Thoracic aorta (tissue), 2 donors: ENCODE measurements around the gene ACY1. TPM values are rescaled to one million over a fixed set of nuclear protein-coding genes. Genes with fewer than 3 reads are reported as not detected.

Source experiments
- ATAC-seq: fragments of 150-250 bp; one replicate; pipeline ENCODE4 v1.8.0; 2017; ENCODE audit warnings: low read depth; ENCODE audit not compliant: insufficient number of reproducible peaks, low FRiP score
- DNase-seq: peaks from one replicate; pipeline ENCODE4 v3.0.0-alpha.2; 2020; ENCODE audit warnings: low spot score
- H3K27ac ChIP-seq, 2 donors: fragments of 200-600 bp; sonication (generic); 1 replicate in 1 of 2; 2 replicates in 1 of 2; pipeline ENCODE4 v1.5.1; 2016; ENCODE audit warnings: mild to moderate bottlenecking in 2 of 2, moderate library complexity in 2 of 2
- H3K27me3 ChIP-seq: fragments of 200-600 bp; sonication (generic); replicated peaks from 2 replicates; pipeline ENCODE4 v1.6.0; 2016; ENCODE audit warnings: mild to moderate bottlenecking; ENCODE audit not compliant: insufficient read depth
- H3K36me3 ChIP-seq: fragments of 200-600 bp; sonication (generic); one replicate; pipeline ENCODE4 v1.5.1; 2016
- H3K4me1 ChIP-seq, 2 donors: fragments of 200-600 bp; sonication (generic); 1 replicate in 1 of 2; 2 replicates in 1 of 2; pipeline versions ENCODE4 v1.5.1 to v1.6.0; 2016; ENCODE audit warnings: low read depth in 2 of 2, mild to moderate bottlenecking in 1 of 2; ENCODE audit not compliant: control insufficient read depth in 1 of 2
- H3K4me3 ChIP-seq: fragments of 200-600 bp; sonication (generic); 2 replicates; pipeline ENCODE4 v1.5.1; 2016; ENCODE audit warnings: mild to moderate bottlenecking
- H3K9me3 ChIP-seq: fragments of 200-600 bp; sonication (generic); 2 replicates; pipeline ENCODE4 v1.5.1; 2016
- total RNA-seq, 2 donors: library from RNA; depleted of rRNA; stranded (reverse); fragments of >200 nt; gene quantifications; one replicate each; pipeline versions ENCODE4 v1.1.0 to v1.2.3, GENCODE V29; 2016
- TF ChIP-seq, protein P1 (sequence below): fragments of 200-600 bp; sonication (generic); IDR thresholded peaks from one replicate; pipeline ENCODE4 v1.5.1; 2019; ENCODE audit warnings: antibody characterized with exemption

ACY1 gene
- total RNA-seq, 2 donors from 2014 or later: 6.1 to 12.3 TPM

DNA sequence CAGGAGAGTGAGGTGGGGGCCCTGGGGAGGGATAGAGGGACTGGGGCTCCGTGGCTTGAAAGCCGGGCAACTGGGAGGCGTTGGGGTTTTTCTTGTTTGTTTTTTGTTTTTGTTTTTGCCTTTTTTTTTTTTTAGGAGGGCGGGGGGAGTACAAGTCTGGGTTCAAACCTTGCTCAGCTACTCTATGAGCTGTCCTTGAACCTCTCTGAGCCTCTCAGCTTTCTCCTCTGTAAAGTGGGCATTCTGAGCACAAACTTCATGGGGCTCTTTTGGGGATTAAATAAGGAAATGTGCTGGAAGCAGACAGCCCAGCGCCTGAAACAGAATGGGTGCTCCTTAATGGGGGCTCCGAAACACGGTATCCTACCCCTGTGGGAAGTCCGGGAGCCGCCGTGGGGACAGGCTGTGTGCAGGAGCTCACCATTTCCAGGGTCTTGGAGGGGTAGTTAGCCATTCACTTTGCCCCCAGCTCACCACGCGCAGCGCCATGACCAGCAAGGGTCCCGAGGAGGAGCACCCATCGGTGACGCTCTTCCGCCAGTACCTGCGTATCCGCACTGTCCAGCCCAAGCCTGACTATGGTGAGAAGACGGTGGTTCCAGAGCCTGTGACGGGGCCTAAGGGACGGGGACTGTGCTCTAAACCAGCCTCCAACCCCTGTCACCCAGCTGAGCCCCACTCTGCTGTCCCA lies 388 bp downstream of the ACY1 start:
- peak overlapping the region; percentile 94 to 97 for H3K27ac ChIP-seq
- ATAC-seq: no peak
- no peaks in the 10 kb centered on the region for H3K27me3 ChIP-seq
- peaks cover 3% of the 10 kb centered on the region for H3K36me3 ChIP-seq
- H3K4me1 ChIP-seq: peaks cover 15 to 22% of the 10 kb centered on the region in 2 donors
- no peaks in the 10 kb centered on the region for H3K9me3 ChIP-seq
- TF ChIP-seq, protein P1, sequence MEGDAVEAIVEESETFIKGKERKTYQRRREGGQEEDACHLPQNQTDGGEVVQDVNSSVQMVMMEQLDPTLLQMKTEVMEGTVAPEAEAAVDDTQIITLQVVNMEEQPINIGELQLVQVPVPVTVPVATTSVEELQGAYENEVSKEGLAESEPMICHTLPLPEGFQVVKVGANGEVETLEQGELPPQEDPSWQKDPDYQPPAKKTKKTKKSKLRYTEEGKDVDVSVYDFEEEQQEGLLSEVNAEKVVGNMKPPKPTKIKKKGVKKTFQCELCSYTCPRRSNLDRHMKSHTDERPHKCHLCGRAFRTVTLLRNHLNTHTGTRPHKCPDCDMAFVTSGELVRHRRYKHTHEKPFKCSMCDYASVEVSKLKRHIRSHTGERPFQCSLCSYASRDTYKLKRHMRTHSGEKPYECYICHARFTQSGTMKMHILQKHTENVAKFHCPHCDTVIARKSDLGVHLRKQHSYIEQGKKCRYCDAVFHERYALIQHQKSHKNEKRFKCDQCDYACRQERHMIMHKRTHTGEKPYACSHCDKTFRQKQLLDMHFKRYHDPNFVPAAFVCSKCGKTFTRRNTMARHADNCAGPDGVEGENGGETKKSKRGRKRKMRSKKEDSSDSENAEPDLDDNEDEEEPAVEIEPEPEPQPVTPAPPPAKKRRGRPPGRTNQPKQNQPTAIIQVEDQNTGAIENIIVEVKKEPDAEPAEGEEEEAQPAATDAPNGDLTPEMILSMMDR: no peak
- H3K4me3 ChIP-seq: peak overlapping the region; percentile 89
- no peak for DNase-seq

DNA sequence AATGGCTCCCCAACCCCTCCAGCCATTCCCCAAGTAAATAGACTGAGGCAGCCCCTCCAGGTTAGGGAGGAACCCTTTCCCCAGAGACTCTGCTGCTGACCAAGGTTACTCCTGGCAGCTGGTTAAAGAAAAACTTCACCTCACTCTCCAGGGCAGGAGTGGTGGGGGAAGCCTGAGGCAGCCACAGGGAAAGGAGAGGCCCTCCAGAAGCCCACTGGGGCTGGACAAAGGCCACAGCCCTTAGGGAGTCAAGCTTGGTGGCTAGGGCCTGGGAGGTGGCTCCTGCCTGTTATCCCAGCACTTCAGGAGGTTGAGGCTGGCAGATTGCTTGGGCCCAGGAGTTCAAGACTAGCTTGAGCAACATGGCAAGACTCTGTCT lies 923 bp downstream of the ACY1 start:
- H3K4me3 ChIP-seq: no peak overlapping the region

GRCh38 chr3:51985063-51985462 lies 1.7 kb downstream of the ACY1 start:
- Histone ChIP-seq H3K27me3 (no peaks in the 10 kb centered on the region), H3K4me3 (no peak overlapping the region), H3K36me3 (peaks cover 3% of the 10 kb centered on the region), H3K4me1 (peaks cover 19 to 31% of the 10 kb centered on the region in 2 donors), H3K9me3 (no peaks in the 10 kb centered on the region), H3K27ac (no peak overlapping the region)
- ATAC-seq (no peak), DNase-seq (no peak)
- TF ChIP-seq, protein P1: no peak

More for the DNA sequence above, 923 bp downstream of the ACY1 start:
- Histone ChIP-seq H3K36me3 (peaks cover 3% of the 10 kb centered on the region), H3K27ac (peak overlapping the region; percentile 94 to 97), H3K4me1 (peaks cover 16 to 25% of the 10 kb centered on the region in 2 donors), H3K9me3 (no peaks in the 10 kb centered on the region), H3K27me3 (no peaks in the 10 kb centered on the region)
- TF ChIP-seq, protein P1: no peak
- ATAC-seq (no peak), DNase-seq (no peak)

GRCh38 chr3:51986010-51986947 lies 2.9 kb downstream of the ACY1 start:
- Histone ChIP-seq H3K4me1 (peaks cover 19 to 36% of the 10 kb centered on the region in 2 donors), H3K27me3 (no peaks in the 10 kb centered on the region), H3K27ac (no peak overlapping the region), H3K4me3 (no peak overlapping the region), H3K36me3 (peaks cover 3% of the 10 kb centered on the region), H3K9me3 (no peaks in the 10 kb centered on the region)
- DNase-seq: no peak
- TF ChIP-seq, protein P1: no peak
- ATAC-seq: no peak

GRCh38 chr3:51987568-51987967 lies 4.2 kb downstream of the ACY1 start:
- peaks cover 5% of the 10 kb centered on the region for H3K36me3 ChIP-seq
- no peak for ATAC-seq

More at GRCh38 chr3:51987568-51987967, 4.2 kb downstream of the ACY1 start:
- Histone ChIP-seq H3K4me3 (no peak overlapping the region), H3K9me3 (no peaks in the 10 kb centered on the region), H3K27ac (no peak overlapping the region), H3K4me1 (peaks cover 11 to 28% of the 10 kb centered on the region in 2 donors), H3K27me3 (no peaks in the 10 kb centered on the region)
- TF ChIP-seq, protein P1: no peak
- no peak for DNase-seq
